Central memory CD8-positive, alpha-beta T cell (primary cell): ENCODE measurements around the gene LRP2.

ENCODE experiments used
- ATAC-seq: fragments of 150-1000 bp; cut with Tn5 transposase; replicated peaks from 2 replicates; pipeline ENCODE4 v1.10.0; 2022; ENCODE audit warnings: mild to moderate bottlenecking, moderate FRiP score, moderate number of reproducible peaks; ENCODE audit not compliant: poor library complexity, severe bottlenecking; ENCODE audit errors: extremely low read depth
- DNase-seq, 2 donors: peaks; one replicate each; pipeline ENCODE4 v3.0.0; 2021; ENCODE audit warnings: low spot score in 2 of 2
- H3K27ac Mint-ChIP-seq: one replicate; pipeline ENCODE4 v1.8.0; 2022; ENCODE audit warnings: low read depth, mild to moderate bottlenecking, moderate library complexity, mixed read lengths
- H3K27me3 Mint-ChIP-seq: one replicate; pipeline ENCODE4 v1.8.0; 2022; ENCODE audit warnings: mixed read lengths
- H3K36me3 Mint-ChIP-seq: one replicate; pipeline ENCODE4 v1.8.0; 2022; ENCODE audit warnings: mild to moderate bottlenecking, moderate library complexity, mixed read lengths; ENCODE audit not compliant: insufficient read depth
- H3K4me1 Mint-ChIP-seq: one replicate; pipeline ENCODE4 v1.8.0; 2022; ENCODE audit warnings: mixed read lengths
- H3K4me3 Mint-ChIP-seq: one replicate; pipeline ENCODE4 v1.8.0; 2022; ENCODE audit warnings: mild to moderate bottlenecking, moderate library complexity, mixed read lengths
- H3K9me3 Mint-ChIP-seq: one replicate; pipeline ENCODE4 v1.8.0; 2022; ENCODE audit warnings: mixed read lengths

The LRP2 gene

GRCh38 chr2:169091761-169092519, 270.4 kb downstream of the LRP2 start:
- ATAC-seq (no peak), DNase-seq (no peak)
- peaks cover 19% of the 10 kb centered on the region for H3K27me3 Mint-ChIP-seq
- peaks cover 12% of the 10 kb centered on the region for H3K4me1 Mint-ChIP-seq
- no peak overlapping the region for H3K27ac Mint-ChIP-seq
- no peaks in the 10 kb centered on the region for H3K36me3 Mint-ChIP-seq
- no peaks in the 10 kb centered on the region for H3K9me3 Mint-ChIP-seq
- no peak overlapping the region for H3K4me3 Mint-ChIP-seq

- Mint-ChIP-seq H3K36me3 (no peaks in the 10 kb centered on the region), H3K4me3 (no peak overlapping the region), H3K4me1 (peaks cover 11% of the 10 kb centered on the region), H3K27ac (no peak overlapping the region), H3K27me3 (peaks cover 25% of the 10 kb centered on the region), H3K9me3 (no peaks in the 10 kb centered on the region)
- ATAC-seq = no peak
- DNase-seq = no peak
Measured at GRCh38 chr2:169091256-169091655, 271.1 kb downstream of the LRP2 start.

DNA sequence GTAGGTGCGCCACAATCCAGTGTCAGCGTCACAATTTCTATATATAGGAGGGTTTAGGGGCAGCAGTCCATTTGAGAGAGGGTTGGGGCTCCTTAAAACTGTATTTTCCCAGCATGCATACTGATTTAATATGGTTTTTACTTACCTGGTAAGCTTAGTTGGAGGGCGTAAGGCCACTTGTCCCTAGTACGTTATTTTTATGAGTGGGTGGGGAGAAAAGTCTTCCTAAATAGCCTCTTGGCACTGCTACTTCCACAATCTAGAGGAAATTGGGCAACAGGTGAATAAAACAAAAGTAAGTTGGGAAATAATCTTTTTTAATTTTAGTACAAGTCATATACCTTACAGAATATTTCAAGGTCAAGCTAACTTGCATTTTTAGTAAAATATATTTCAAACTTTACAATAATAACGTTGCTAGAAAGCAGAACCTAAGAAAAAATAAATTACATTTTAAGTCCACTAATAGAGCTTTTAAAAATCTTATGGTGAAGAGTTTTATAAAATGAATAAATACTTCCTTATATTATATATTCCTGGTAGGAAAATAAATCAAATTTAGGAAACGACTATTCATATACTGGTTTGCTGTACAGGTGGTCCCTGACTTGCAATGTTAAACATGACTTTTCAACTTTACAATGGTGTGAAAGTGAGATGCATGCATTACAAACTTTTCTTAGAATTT, 272.1 kb downstream of the LRP2 start:
- no peak overlapping the region for H3K27ac Mint-ChIP-seq
- H3K9me3 Mint-ChIP-seq = no peaks in the 10 kb centered on the region
- peaks cover 35% of the 10 kb centered on the region for H3K27me3 Mint-ChIP-seq
- peaks cover 1% of the 10 kb centered on the region for H3K4me1 Mint-ChIP-seq
- H3K36me3 Mint-ChIP-seq = no peaks in the 10 kb centered on the region
- no peak overlapping the region for H3K4me3 Mint-ChIP-seq
- ATAC-seq (no peak), DNase-seq (no peak)

DNA sequence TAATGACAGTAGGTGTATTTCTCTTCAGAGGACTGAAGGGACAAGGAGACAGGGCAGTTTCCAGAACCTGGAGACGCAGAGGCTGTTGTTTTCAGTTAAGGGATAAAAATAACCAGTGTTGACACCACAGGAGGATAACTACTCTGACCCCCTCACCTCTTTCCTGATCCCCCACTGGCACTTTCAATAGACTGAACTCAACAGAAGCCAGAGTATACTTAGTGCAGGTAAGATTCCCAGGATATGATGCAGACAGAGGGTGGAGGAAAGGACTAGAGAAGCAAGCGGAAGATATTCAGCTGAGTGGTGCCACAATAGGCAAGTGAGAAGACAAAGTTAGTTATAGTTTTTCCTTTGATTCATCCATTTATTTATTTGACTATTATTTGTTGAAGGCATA, 273.2 kb downstream of the LRP2 start:
- Mint-ChIP-seq H3K27ac (no peak overlapping the region), H3K4me1 (no peaks in the 10 kb centered on the region), H3K4me3 (no peak overlapping the region), H3K27me3 (peaks cover 43% of the 10 kb centered on the region), H3K36me3 (no peaks in the 10 kb centered on the region), H3K9me3 (no peaks in the 10 kb centered on the region)
- DNase-seq = no peak
- no peak for ATAC-seq

DNA sequence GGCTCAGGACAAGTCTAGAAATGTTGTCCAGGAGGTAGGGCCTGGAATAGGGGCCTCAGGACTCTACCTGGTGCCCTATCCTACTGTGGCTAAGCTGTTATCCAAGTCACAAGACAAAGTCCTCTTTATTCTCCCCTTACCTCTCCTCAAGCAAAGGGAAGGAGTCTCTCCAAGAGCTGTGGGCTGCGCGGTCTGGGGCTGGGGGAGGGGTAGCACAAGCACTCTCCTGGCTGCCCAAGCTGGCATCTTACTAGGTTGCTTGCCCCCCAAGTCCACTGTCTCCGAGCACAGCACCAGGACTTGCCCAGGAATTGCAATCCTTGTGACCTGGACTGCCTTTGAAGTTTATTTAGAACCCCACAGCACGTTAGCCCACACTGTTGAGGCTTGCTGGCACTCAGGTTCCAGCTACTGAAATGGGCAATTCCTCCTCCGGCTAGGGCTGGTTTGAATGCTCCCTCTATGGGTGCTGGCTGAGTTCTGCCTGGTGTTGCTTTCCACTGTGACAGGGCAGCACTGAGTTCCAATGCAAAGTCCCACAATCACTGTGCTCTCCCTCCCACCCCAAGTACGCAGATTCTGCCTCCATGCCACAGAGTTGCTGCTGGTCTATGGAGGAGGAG, 274.5 kb downstream of the LRP2 start:
- no peak for DNase-seq
- no peaks in the 10 kb centered on the region for H3K36me3 Mint-ChIP-seq
- H3K4me3 Mint-ChIP-seq = no peak overlapping the region
- no peaks in the 10 kb centered on the region for H3K9me3 Mint-ChIP-seq
- no peak overlapping the region for H3K27ac Mint-ChIP-seq
- no peak for ATAC-seq
- peaks cover 43% of the 10 kb centered on the region for H3K27me3 Mint-ChIP-seq
- no peaks in the 10 kb centered on the region for H3K4me1 Mint-ChIP-seq

- Mint-ChIP-seq H3K27ac (no peak overlapping the region), H3K27me3 (peaks cover 35% of the 10 kb centered on the region), H3K4me1 (no peaks in the 10 kb centered on the region), H3K36me3 (no peaks in the 10 kb centered on the region), H3K4me3 (no peak overlapping the region), H3K9me3 (no peaks in the 10 kb centered on the region)
- ATAC-seq (no peak), DNase-seq (no peak)
Measured at GRCh38 chr2:169086893-169087467, 275.4 kb downstream of the LRP2 start.

GRCh38 chr2:169082995-169083394, 279.3 kb downstream of the LRP2 start:
- Mint-ChIP-seq H3K9me3 (no peaks in the 10 kb centered on the region), H3K4me1 (peaks cover 4% of the 10 kb centered on the region), H3K36me3 (no peaks in the 10 kb centered on the region), H3K27me3 (peaks cover 24% of the 10 kb centered on the region), H3K27ac (no peak overlapping the region), H3K4me3 (no peak overlapping the region)
- no peak for DNase-seq
- no peak for ATAC-seq

DNA sequence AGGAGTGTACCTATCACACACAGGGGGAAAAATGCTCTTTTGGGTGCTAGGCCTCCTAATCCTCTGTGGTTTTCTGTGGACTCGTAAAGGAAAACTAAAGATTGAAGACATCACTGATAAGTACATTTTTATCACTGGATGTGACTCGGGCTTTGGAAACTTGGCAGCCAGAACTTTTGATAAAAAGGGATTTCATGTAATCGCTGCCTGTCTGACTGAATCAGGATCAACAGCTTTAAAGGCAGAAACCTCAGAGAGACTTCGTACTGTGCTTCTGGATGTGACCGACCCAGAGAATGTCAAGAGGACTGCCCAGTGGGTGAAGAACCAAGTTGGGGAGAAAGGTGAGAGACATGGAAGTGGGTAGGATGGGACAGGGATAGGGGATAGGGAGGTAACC, 280.8 kb downstream of the LRP2 start:
- peaks cover 4% of the 10 kb centered on the region for H3K4me1 Mint-ChIP-seq
- no peak overlapping the region for H3K4me3 Mint-ChIP-seq
- H3K36me3 Mint-ChIP-seq = no peaks in the 10 kb centered on the region
- no peaks in the 10 kb centered on the region for H3K9me3 Mint-ChIP-seq
- no peak for ATAC-seq
- no peak overlapping the region for H3K27ac Mint-ChIP-seq
- peaks cover 21% of the 10 kb centered on the region for H3K27me3 Mint-ChIP-seq
- no peak for DNase-seq

DNA sequence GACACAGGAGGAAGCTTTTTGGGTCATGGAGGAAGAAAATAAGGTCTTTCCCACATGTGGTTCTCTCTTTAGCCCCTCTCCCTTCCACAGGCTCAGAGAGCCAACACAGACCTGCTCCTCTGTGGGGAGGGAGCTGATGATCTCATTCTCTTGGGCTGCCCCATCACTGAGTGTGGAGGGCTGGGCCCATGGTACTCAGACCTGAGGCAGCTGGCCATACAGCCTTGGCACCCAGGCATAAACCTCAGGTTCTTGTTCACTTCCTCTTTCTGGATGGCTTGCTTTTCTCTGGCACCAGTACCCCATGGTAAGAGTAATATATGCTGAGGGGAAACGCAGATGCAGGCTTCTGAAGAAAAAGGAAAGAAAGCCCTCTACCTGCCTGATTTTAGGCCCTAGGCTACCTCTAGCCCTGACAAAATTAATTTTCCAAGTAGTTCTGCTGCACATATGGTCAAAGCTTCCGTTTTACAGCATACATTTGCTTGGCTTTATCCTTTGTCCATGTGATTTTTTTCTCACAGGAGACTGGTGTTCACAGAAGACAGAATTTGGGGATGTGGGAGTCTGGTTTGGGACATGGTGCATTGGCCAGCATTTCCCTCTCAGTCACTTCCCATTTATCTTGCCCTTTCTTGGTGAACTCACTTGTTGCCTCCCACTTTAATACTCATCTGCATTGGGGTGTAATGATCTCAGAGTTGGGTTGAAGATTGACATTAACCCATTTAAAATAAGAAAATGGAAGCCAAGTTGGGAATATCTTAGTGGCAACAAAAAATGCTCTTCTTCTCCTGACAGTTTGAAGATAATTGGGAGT, 281.9 kb downstream of the LRP2 start:
- no peak overlapping the region for H3K4me3 Mint-ChIP-seq
- no peak for DNase-seq
- no peak overlapping the region for H3K27ac Mint-ChIP-seq

GRCh38 chr2:169077674-169078240, 284.6 kb downstream of the LRP2 start:
- no peaks in the 10 kb centered on the region for H3K9me3 Mint-ChIP-seq
- H3K27ac Mint-ChIP-seq = no peak overlapping the region
- no peak overlapping the region for H3K4me3 Mint-ChIP-seq
- DNase-seq (no peak), ATAC-seq (no peak)
- H3K36me3 Mint-ChIP-seq = no peaks in the 10 kb centered on the region
- no peaks in the 10 kb centered on the region for H3K27me3 Mint-ChIP-seq
- peaks cover 4% of the 10 kb centered on the region for H3K4me1 Mint-ChIP-seq

More for the DNA sequence above, 281.9 kb downstream of the LRP2 start:
- H3K27me3 Mint-ChIP-seq = peaks cover 10% of the 10 kb centered on the region
- no peak for ATAC-seq
- no peaks in the 10 kb centered on the region for H3K9me3 Mint-ChIP-seq
- no peaks in the 10 kb centered on the region for H3K36me3 Mint-ChIP-seq
- H3K4me1 Mint-ChIP-seq = peaks cover 4% of the 10 kb centered on the region
